ENCODE measurements around the gene RAB37. TPM values are rescaled to one million over a fixed set of nuclear protein-coding genes. Genes with fewer than 3 reads are reported as not detected.

Gene RAB37
- total RNA-seq, 2 donors from 2014 or later: 7.6 to 14.2 TPM

- ATAC-seq (peak; percentile 14), DNase-seq (no peak)
- intact Hi-C loops (cut with DNase I, micrococcal nuclease): no loop called here
Measured at GRCh38 chr17:74769856-74770497, 32.9 kb downstream of the RAB37 start.

- ATAC-seq: peak; percentile 83
- intact Hi-C loops (cut with DNase I, micrococcal nuclease): no loop called here
- DNase-seq: peak; percentile 62 to 84
Measured at GRCh38 chr17:74770498-74771318, 33.7 kb downstream of the RAB37 start.

- no peak for DNase-seq
- intact Hi-C loops (cut with DNase I, micrococcal nuclease): no loop called here
- no peak for ATAC-seq
Measured at GRCh38 chr17:74771319-74771914, 34.4 kb downstream of the RAB37 start.

- intact Hi-C loops (cut with DNase I, micrococcal nuclease): no loop called here
- ATAC-seq (no peak), DNase-seq (no peak)
Measured at GRCh38 chr17:74772053-74772452, 35.0 kb downstream of the RAB37 start.

GRCh38 chr17:74773414-74773813 is 36.4 kb downstream of the RAB37 start:
- DNase-seq: no peak
- intact Hi-C loops (cut with DNase I, micrococcal nuclease): no loop called here
- no peak for ATAC-seq

GRCh38 chr17:74773871-74774286 is 36.8 kb downstream of the RAB37 start:
- no peak for DNase-seq
- ATAC-seq: no peak
- intact Hi-C loops (cut with DNase I, micrococcal nuclease): no loop called here

GRCh38 chr17:74775409-74776043 is 38.5 kb downstream of the RAB37 start:
- DNase-seq: no peak
- peak; percentile 4 for ATAC-seq
- intact Hi-C loops (cut with DNase I, micrococcal nuclease): no loop called here

GRCh38 chr17:74776044-74776962 is 39.2 kb downstream of the RAB37 start, which contains the start of gene NAT9:
Gene NAT9, minus strand, starts transcription at chr17:74776345. Its CDS starts 647 bp downstream, at chr17:74775698.
- DNase-seq (peak; percentile 96 to 100), ATAC-seq (peak; percentile 93)
- intact Hi-C loops (cut with DNase I, micrococcal nuclease): no loop called here

- ATAC-seq (no peak), DNase-seq (no peak)
- intact Hi-C loops (cut with DNase I, micrococcal nuclease): no loop called here
Measured at GRCh38 chr17:74776990-74777389, 39.9 kb downstream of the RAB37 start.

GRCh38 chr17:74777901-74778515 is 41.0 kb downstream of the RAB37 start:
- intact Hi-C loops (cut with DNase I, micrococcal nuclease): no loop called here
- no peak for DNase-seq
- ATAC-seq: no peak

- intact Hi-C loops (cut with DNase I, micrococcal nuclease): no loop called here
- ATAC-seq: no peak
- DNase-seq: no peak
Measured at GRCh38 chr17:74778960-74779359, 41.9 kb downstream of the RAB37 start.

GRCh38 chr17:74779501-74779900 is 42.4 kb downstream of the RAB37 start:
- ATAC-seq: no peak

GRCh38 chr17:74779948-74780400 is 42.9 kb downstream of the RAB37 start:
- intact Hi-C loops (cut with DNase I, micrococcal nuclease): no loop called here
- ATAC-seq (no peak), DNase-seq (peak; percentile 48 to 57)

More at GRCh38 chr17:74779501-74779900, 42.4 kb downstream of the RAB37 start:
- no peak for DNase-seq
- intact Hi-C loops (cut with DNase I, micrococcal nuclease): no loop called here

- ATAC-seq (peak; percentile 19), DNase-seq (no peak)
- intact Hi-C loops (cut with DNase I, micrococcal nuclease): no loop called here
Measured at GRCh38 chr17:74780443-74781238, 43.6 kb downstream of the RAB37 start.

GRCh38 chr17:74782571-74782970 is 45.5 kb downstream of the RAB37 start:
- intact Hi-C loops (cut with DNase I, micrococcal nuclease): no loop called here
- ATAC-seq (no peak), DNase-seq (no peak)

- intact Hi-C loops (cut with DNase I, micrococcal nuclease): no loop called here
- ATAC-seq: no peak
- no peak for DNase-seq
Measured at GRCh38 chr17:74784125-74784810, 47.2 kb downstream of the RAB37 start.
